SK-N-MC (cell line): Measurements from ENCODE around the gene OPN1MW3.

Experiments used
- DNase-seq: peaks from one replicate; pipeline ENCODE4 v3.0.0-alpha.2; 2011; ENCODE audit warnings: low read depth, low spot score
- H3K27ac ChIP-seq: fragments of 200-600 bp; sonication (generic); 2 replicates; pipeline ENCODE4 v1.5.1; 2016; ENCODE audit warnings: mixed run types
- H3K36me3 ChIP-seq: fragments of 200-600 bp; sonication (generic); 2 replicates; pipeline ENCODE4 v1.6.1; 2017; ENCODE audit warnings: antibody characterized with exemption, low read length, mixed read lengths; ENCODE audit not compliant: insufficient read depth
- H3K4me3 ChIP-seq: fragments of 200-600 bp; sonication (generic); 2 replicates; pipeline ENCODE4 v1.5.1; 2016
- H3K9ac ChIP-seq: fragments of 200-600 bp; sonication (generic); 2 replicates; pipeline ENCODE4 v1.8.0; 2017; ENCODE audit warnings: mixed run types, mixed read lengths; ENCODE audit not compliant: insufficient read length
- H3K9me3 ChIP-seq: fragments of 200-600 bp; sonication (generic); 2 replicates; pipeline ENCODE4 v1.6.1; 2017; ENCODE audit warnings: low read depth, mild to moderate bottlenecking, antibody characterized with exemption, low read length, moderate library complexity, mixed read lengths
- EZH2 ChIP-seq: fragments of 200-600 bp; sonication (generic); IDR thresholded peaks from one replicate; pipeline ENCODE4 v1.6.1; 2017; ENCODE audit warnings: antibody characterized with exemption
- FOXP2 ChIP-seq: optimal IDR thresholded peaks from 2 replicates; pipeline ENCODE3; 2011; ENCODE audit warnings: mild to moderate bottlenecking, moderate library complexity; ENCODE audit not compliant: insufficient read depth; ENCODE audit errors: extremely low read length, control extremely low read depth
- POLR2AphosphoS5 ChIP-seq: IDR thresholded peaks from 2 replicates; pipeline ENCODE4 v1.6.1; 2012; ENCODE audit warnings: mild to moderate bottlenecking, low read depth, low read length, borderline replicate concordance

The OPN1MW3 gene

GRCh38 chrX:154313147-154313546, 55.8 kb downstream of the OPN1MW3 start:
- no peaks in the 10 kb centered on the region for H3K36me3 ChIP-seq
- DNase-seq: no peak
- no peak overlapping the region for H3K4me3 ChIP-seq
- TF ChIP-seq FOXP2 (no peak), POLR2AphosphoS5 (no peak), EZH2 (no peak)
- H3K9ac ChIP-seq: no peak overlapping the region
- no peaks in the 10 kb centered on the region for H3K9me3 ChIP-seq
- no peak overlapping the region for H3K27ac ChIP-seq

- no peak for TF ChIP-seq POLR2AphosphoS5
- no peak for TF ChIP-seq FOXP2
- no peak for TF ChIP-seq EZH2
- no peak for DNase-seq
- Histone ChIP-seq H3K36me3 (no peaks in the 10 kb centered on the region), H3K9ac (no peak overlapping the region), H3K27ac (no peak overlapping the region), H3K4me3 (no peak overlapping the region), H3K9me3 (no peaks in the 10 kb centered on the region)
Measured at GRCh38 chrX:154315416-154315815, 58.0 kb downstream of the OPN1MW3 start.

- no peak overlapping the region for H3K4me3 ChIP-seq
- no peak for TF ChIP-seq EZH2
- TF ChIP-seq FOXP2: no peak
- no peak for TF ChIP-seq POLR2AphosphoS5
- H3K36me3 ChIP-seq: no peaks in the 10 kb centered on the region
- no peak overlapping the region for H3K27ac ChIP-seq
- DNase-seq: no peak
- no peaks in the 10 kb centered on the region for H3K9me3 ChIP-seq
- H3K9ac ChIP-seq: no peak overlapping the region
Measured at GRCh38 chrX:154317391-154317995, 60.1 kb downstream of the OPN1MW3 start.

- Histone ChIP-seq H3K9me3 (no peaks in the 10 kb centered on the region), H3K9ac (no peak overlapping the region), H3K36me3 (no peaks in the 10 kb centered on the region), H3K4me3 (no peak overlapping the region), H3K27ac (no peak overlapping the region)
- TF ChIP-seq FOXP2 (no peak), EZH2 (no peak), POLR2AphosphoS5 (no peak)
- DNase-seq: no peak
Measured at GRCh38 chrX:154320406-154320805, 63.0 kb downstream of the OPN1MW3 start.
